GM13976 (cell line): ENCODE data around the gene SDC1.

Source experiments
- DNase-seq: peaks from one replicate; pipeline ENCODE4 v3.0.0; 2012; ENCODE audit warnings: low spot score
- CTCF ChIP-seq: IDR thresholded peaks from 2 replicates; pipeline ENCODE4 v1.5.1; 2012; ENCODE audit warnings: borderline replicate concordance, mild to moderate bottlenecking; ENCODE audit not compliant: insufficient read depth; ENCODE audit errors: extremely low read depth, missing control alignments, control extremely low read depth
- in situ Hi-C: fragments of 300-500 bp; cut with MboI; formaldehyde crosslinking; loops from one replicate; pipeline ENCODE4 v1.12.0; 2022; ENCODE audit warnings: low sequenced_read_pairs, mixed read lengths, inconsistent platforms; ENCODE audit not compliant: unreplicated experiment

SDC1 gene

GRCh38 chr2:20173064-20173463, 51.9 kb downstream of the SDC1 start:
- in situ Hi-C loops, result no loop called here
- DNase-seq, result no peak
- no peak for TF ChIP-seq CTCF

GRCh38 chr2:20172273-20173055, 52.5 kb downstream of the SDC1 start:
- no peak for TF ChIP-seq CTCF
- in situ Hi-C loops, result no loop called here
- no peak for DNase-seq

- in situ Hi-C loops, result no loop called here
- peak; percentile 15 for DNase-seq
- no peak for TF ChIP-seq CTCF
These were observed 53.4 kb downstream of the SDC1 start for GRCh38 chr2:20171445-20171977.

- in situ Hi-C loops, result no loop called here
- TF ChIP-seq CTCF, result no peak
These were observed 54.2 kb downstream of the SDC1 start for GRCh38 chr2:20170704-20171250.

GRCh38 chr2:20169796-20170703, 54.9 kb downstream of the SDC1 start:
- in situ Hi-C loops, result no loop called here
- DNase-seq, result peak; percentile 11
- TF ChIP-seq CTCF, result no peak

More at GRCh38 chr2:20170704-20171250, 54.2 kb downstream of the SDC1 start:
- DNase-seq, result peak; percentile 11

GRCh38 chr2:20168727-20169696, 55.9 kb downstream of the SDC1 start:
- in situ Hi-C loops, result no loop called here
- TF ChIP-seq CTCF, result no peak
- peak; percentile 27 for DNase-seq
